HG02970 (cell line): Measurements from ENCODE around the gene CYGB.
"Not testable (repeated sequence)": the region's sequence is repeated elsewhere in the genome, so short reads cannot be mapped to it uniquely, and the experiment has no call there.

Experiments
- ATAC-seq: cut with Tn5 transposase; IDR thresholded peaks from one replicate; pipeline ENCODE4 v1.9.1; 2021; ENCODE audit warnings: mild to moderate bottlenecking, moderate library complexity, moderate number of reproducible peaks; ENCODE audit not compliant: unreplicated experiment, low FRiP score

CYGB gene

GRCh38 chr17:76525513-76525833 lies 12.0 kb downstream of the CYGB start:
- ATAC-seq: not testable (repeated sequence)

GRCh38 chr17:76524598-76525512 lies 12.7 kb downstream of the CYGB start:
- no peak for ATAC-seq

- no peak for ATAC-seq
Measured at GRCh38 chr17:76523084-76524037, 14.1 kb downstream of the CYGB start.

- not testable (repeated sequence) for ATAC-seq
Measured at GRCh38 chr17:76521683-76522082, 15.8 kb downstream of the CYGB start.

- no peak for ATAC-seq
Measured at GRCh38 chr17:76521262-76521661, 16.2 kb downstream of the CYGB start.

- ATAC-seq: no peak
Measured at GRCh38 chr17:76519048-76519966, 18.2 kb downstream of the CYGB start.

- ATAC-seq: no peak
Measured at GRCh38 chr17:76517638-76518038, 19.9 kb downstream of the CYGB start.

GRCh38 chr17:76515274-76515949 lies 22.1 kb downstream of the CYGB start:
- peak; percentile 58 for ATAC-seq

- ATAC-seq: not testable (repeated sequence)
Measured at GRCh38 chr17:76514355-76514754, 23.2 kb downstream of the CYGB start.

GRCh38 chr17:76513306-76513692 lies 24.2 kb downstream of the CYGB start:
- no peak for ATAC-seq

GRCh38 chr17:76512366-76513305 lies 24.9 kb downstream of the CYGB start:
- no peak for ATAC-seq

GRCh38 chr17:76511668-76512365 lies 25.7 kb downstream of the CYGB start:
- ATAC-seq: no peak

GRCh38 chr17:76510831-76511244 lies 26.7 kb downstream of the CYGB start:
- no peak for ATAC-seq

- not testable (repeated sequence) for ATAC-seq
Measured at GRCh38 chr17:76508472-76509063, 28.9 kb downstream of the CYGB start.

- ATAC-seq: no peak
Measured at GRCh38 chr17:76506408-76507345, 30.8 kb downstream of the CYGB start.

GRCh38 chr17:76504117-76504516 lies 33.4 kb downstream of the CYGB start:
- ATAC-seq: no peak
